Ascending aorta (tissue), 2 donors: Measurements from ENCODE around the gene HOXD4. TPM values are rescaled to one million over a fixed set of nuclear protein-coding genes. Genes with fewer than 3 reads are reported as not detected.

Experiments used
- DNase-seq, 2 donors: peaks; one replicate each; pipeline ENCODE4 v3.0.0-alpha.2; 2019; ENCODE audit warnings: low spot score in 2 of 2
- H3K27ac ChIP-seq, 2 donors: fragments of 200-600 bp; sonication (generic); one replicate each; pipeline ENCODE4 v1.5.1; 2016 to 2017; ENCODE audit warnings: mild to moderate bottlenecking in 1 of 2
- H3K27me3 ChIP-seq: fragments of 200-600 bp; sonication (generic); one replicate; pipeline ENCODE4 v1.5.1; 2017
- H3K36me3 ChIP-seq, 2 donors: fragments of 200-600 bp; sonication (generic); one replicate each; pipeline ENCODE4 v1.5.1; 2016
- H3K4me1 ChIP-seq, 2 donors: fragments of 200-600 bp; sonication (generic); one replicate each; pipeline ENCODE4 v1.5.1; 2016 to 2017; ENCODE audit warnings: mild to moderate bottlenecking in 1 of 2
- H3K4me3 ChIP-seq, 2 donors: fragments of 200-600 bp; sonication (generic); one replicate each; pipeline ENCODE4 v1.5.1; 2016 to 2017; ENCODE audit warnings: mild to moderate bottlenecking in 1 of 2
- H3K9me3 ChIP-seq, 2 donors: fragments of 200-600 bp; sonication (generic); one replicate each; pipeline ENCODE4 v1.5.1; 2016
- intact Hi-C: fragments of 100-400 bp; cut with DNase I; formaldehyde crosslinking; loops from one replicate; pipeline ENCODE4 v1.15.1; 2023
- total RNA-seq: library from RNA; depleted of rRNA; stranded (reverse); fragments of >200 nt; gene quantifications from one replicate; pipeline ENCODE4 v1.1.0, GENCODE V29; 2016
- TF ChIP-seq, protein P1 (sequence below), 3 experiments: fragments of 200-600 bp in 2 of 3; fragments of 450-650 bp in 1 of 3; sonication (generic) in 2 of 3; IDR thresholded peaks; one replicate each; pipeline ENCODE4 v1.5.1; 2016 to 2019; ENCODE audit warnings: antibody characterized with exemption in 3 of 3, mild to moderate bottlenecking in 1 of 3, moderate library complexity in 1 of 3

The HOXD4 gene
- total RNA-seq, 1 donor from 2014 or later = 13.6 TPM

DNA sequence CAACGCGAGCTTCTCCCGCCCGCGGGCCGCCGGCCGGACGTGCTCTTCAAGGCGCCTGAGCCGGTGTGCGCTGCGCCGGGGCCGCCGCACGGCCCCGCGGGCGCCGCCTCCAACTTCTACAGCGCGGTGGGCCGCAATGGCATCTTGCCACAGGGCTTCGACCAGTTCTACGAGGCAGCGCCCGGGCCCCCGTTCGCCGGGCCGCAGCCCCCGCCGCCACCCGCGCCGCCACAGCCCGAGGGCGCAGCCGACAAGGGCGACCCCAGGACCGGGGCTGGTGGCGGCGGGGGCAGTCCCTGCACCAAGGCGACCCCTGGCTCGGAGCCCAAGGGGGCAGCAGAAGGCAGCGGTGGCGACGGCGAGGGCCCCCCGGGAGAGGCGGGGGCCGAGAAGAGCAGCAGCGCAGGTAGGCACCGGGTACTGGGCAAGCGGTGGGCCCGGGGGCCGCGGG is 43.6 kb upstream of the HOXD4 start:
- intact Hi-C loops = loop anchor here (10.0 kb wide), 1 partner anchor 923 kb away; the partner anchor contains the start of gene ATP5MC3
- TF ChIP-seq, protein P1, sequence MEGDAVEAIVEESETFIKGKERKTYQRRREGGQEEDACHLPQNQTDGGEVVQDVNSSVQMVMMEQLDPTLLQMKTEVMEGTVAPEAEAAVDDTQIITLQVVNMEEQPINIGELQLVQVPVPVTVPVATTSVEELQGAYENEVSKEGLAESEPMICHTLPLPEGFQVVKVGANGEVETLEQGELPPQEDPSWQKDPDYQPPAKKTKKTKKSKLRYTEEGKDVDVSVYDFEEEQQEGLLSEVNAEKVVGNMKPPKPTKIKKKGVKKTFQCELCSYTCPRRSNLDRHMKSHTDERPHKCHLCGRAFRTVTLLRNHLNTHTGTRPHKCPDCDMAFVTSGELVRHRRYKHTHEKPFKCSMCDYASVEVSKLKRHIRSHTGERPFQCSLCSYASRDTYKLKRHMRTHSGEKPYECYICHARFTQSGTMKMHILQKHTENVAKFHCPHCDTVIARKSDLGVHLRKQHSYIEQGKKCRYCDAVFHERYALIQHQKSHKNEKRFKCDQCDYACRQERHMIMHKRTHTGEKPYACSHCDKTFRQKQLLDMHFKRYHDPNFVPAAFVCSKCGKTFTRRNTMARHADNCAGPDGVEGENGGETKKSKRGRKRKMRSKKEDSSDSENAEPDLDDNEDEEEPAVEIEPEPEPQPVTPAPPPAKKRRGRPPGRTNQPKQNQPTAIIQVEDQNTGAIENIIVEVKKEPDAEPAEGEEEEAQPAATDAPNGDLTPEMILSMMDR (IDR thresholded peaks at IDR 0.05) = no peak
- DNase-seq = no peak
- peaks cover 66% of the 10 kb centered on the region for H3K27me3 ChIP-seq
- H3K36me3 ChIP-seq = no peaks in the 10 kb centered on the region
- no peaks in the 10 kb centered on the region for H3K9me3 ChIP-seq
- H3K4me3 ChIP-seq = peak overlapping the region; percentile 3 to 34
- peaks cover 0 to 20% of the 10 kb centered on the region in 2 donors for H3K4me1 ChIP-seq
- H3K27ac ChIP-seq = no peak overlapping the region

DNA sequence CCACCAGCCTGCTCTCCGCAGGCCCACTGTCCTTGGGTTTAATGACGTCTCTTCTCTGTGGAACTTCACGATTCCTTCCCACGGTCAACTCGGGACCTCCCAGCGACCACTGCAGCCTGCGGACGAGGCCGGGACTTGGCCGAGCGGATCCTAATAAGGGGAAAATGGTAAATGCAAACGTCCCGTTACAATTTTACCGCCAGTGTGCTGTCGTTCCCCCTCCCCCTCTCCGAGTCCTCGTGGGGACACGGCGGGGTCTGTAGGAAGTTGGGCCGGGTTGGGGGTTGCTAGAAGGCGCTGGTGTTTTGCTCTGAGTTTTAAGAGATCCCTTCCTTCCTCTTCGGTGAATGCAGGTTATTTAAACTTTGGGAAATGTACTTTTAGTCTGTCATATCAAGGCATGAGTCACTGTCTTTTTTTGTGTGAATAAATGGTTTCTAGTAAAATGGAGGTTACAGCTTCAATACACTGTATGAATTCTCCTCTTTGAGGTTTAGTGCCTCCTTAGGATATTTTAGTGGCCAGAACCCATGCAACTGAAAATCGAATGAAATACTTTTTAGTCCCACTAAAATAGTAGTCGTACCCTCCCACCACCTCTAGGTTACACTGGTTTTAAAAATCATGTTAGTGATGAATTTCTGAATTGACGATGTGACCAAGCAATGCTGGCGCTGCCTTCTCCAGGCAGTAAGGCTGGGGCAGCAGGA is 42.0 kb upstream of the HOXD4 start:
- intact Hi-C loops = loop anchor here (10.0 kb wide), 1 partner anchor 925 kb away; the partner anchor contains the start of gene ATP5MC3
- Histone ChIP-seq H3K27ac (no peak overlapping the region), H3K4me3 (no peak overlapping the region), H3K27me3 (peaks cover 67% of the 10 kb centered on the region), H3K9me3 (no peaks in the 10 kb centered on the region), H3K36me3 (no peaks in the 10 kb centered on the region), H3K4me1 (peaks cover 0 to 16% of the 10 kb centered on the region in 2 donors)
- TF ChIP-seq, protein P1 (IDR thresholded peaks at IDR 0.05) = no peak
- no peak for DNase-seq

- H3K9me3 ChIP-seq = no peaks in the 10 kb centered on the region
- no peaks in the 10 kb centered on the region for H3K36me3 ChIP-seq
- H3K27me3 ChIP-seq = peaks cover 61% of the 10 kb centered on the region
- peaks cover 0 to 10% of the 10 kb centered on the region in 2 donors for H3K4me1 ChIP-seq
- intact Hi-C loops = loop anchor here (10.0 kb wide), 1 partner anchor 925 kb away; the partner anchor contains the start of gene ATP5MC3
- H3K27ac ChIP-seq = no peak overlapping the region
- TF ChIP-seq, protein P1 (IDR thresholded peaks at IDR 0.05) = no peak
- no peak for DNase-seq
- H3K4me3 ChIP-seq = no peak overlapping the region
These were observed 41.4 kb upstream of the HOXD4 start for GRCh38 chr2:176109946-176110345.

DNA sequence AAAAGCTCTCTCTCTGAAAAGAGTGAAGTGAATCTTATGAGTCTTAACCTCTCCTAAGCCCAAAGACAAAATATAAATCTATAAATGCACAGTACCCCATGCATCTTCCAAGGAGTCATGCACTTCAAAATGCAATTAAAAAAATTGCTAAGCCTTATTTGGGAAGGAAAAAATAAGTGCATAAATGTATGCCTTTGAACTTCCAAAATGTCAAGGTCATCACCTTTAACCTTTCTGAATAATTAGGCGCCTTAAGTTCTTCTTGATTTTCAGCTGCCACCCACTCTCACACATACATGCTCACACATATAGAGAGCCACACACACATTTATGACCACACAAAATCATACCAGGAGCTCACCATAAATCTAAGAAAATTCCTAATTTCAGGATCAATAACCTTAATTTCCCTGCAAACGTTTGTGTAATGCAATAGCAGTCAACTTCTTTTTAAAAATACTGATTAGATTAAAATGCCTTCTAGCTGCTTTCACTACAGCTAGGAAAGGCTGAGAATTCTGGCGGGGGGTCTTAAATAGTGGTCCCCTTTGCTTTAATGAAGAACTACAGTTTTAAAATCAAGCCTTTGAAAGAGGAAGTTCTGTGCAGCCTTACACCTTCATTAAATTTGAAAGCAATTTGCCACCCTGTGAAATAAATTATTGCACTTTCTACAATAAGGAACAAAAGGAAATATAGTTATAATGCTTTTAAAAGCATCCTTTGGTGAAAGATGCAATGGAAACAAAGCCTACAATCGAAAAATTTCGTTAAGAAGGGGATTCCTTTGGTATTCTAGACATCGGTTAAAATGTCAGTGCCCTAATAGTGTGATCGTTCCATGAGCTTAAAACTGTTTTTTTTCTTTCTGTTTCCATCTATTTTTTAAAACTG is 40.7 kb upstream of the HOXD4 start:
- Histone ChIP-seq H3K4me1 (peaks cover 0 to 10% of the 10 kb centered on the region in 2 donors), H3K27ac (no peak overlapping the region), H3K36me3 (no peaks in the 10 kb centered on the region), H3K27me3 (peaks cover 57% of the 10 kb centered on the region), H3K9me3 (no peaks in the 10 kb centered on the region), H3K4me3 (no peak overlapping the region)
- intact Hi-C loops = no loop called here
- no peak for DNase-seq
- TF ChIP-seq, protein P1 (IDR thresholded peaks at IDR 0.05) = no peak

- peaks cover 60% of the 10 kb centered on the region for H3K27me3 ChIP-seq
- no peak overlapping the region for H3K4me3 ChIP-seq
- H3K36me3 ChIP-seq = no peaks in the 10 kb centered on the region
- H3K4me1 ChIP-seq = peaks cover 0 to 13% of the 10 kb centered on the region in 2 donors
- TF ChIP-seq, protein P1 (IDR thresholded peaks at IDR 0.05) = peak; percentile 18 to 51 (median 33)
- no peaks in the 10 kb centered on the region for H3K9me3 ChIP-seq
- intact Hi-C loops = no loop called here
- no peak overlapping the region for H3K27ac ChIP-seq
- DNase-seq = peak in 1 of 2 donors; percentile 57
These were observed 40.1 kb upstream of the HOXD4 start for GRCh38 chr2:176111309-176111663.
